Heart right ventricle (tissue), 16 donors: Measurements from ENCODE around the gene LRRC75B. TPM values are rescaled to one million over a fixed set of nuclear protein-coding genes. Genes with fewer than 3 reads are reported as not detected.

Source experiments
- ATAC-seq, 8 donors: fragments of 200-7000 bp; cut with Tn5 transposase; one replicate each; pipeline ENCODE4 v1.9.1; 2020; ENCODE audit warnings: mild to moderate bottlenecking in 8 of 8, moderate library complexity in 8 of 8, moderate number of reproducible peaks in 1 of 8
- DNase-seq, 2 donors: peaks; one replicate each; pipeline ENCODE4 v3.0.0-alpha.2; 2020
- H3K27ac ChIP-seq, 10 donors: fragments of 200-600 bp; sonication (generic) in 2 of 10; one replicate each; pipeline versions ENCODE4 v1.5.0 to v1.8.0; 2020 to 2022; ENCODE audit warnings: mild to moderate bottlenecking in 3 of 10
- H3K27me3 ChIP-seq, 7 donors: fragments of 200-600 bp; one replicate each; pipeline ENCODE4 v1.8.0; 2021 to 2022; ENCODE audit warnings: mild to moderate bottlenecking in 2 of 7
- H3K36me3 ChIP-seq, 9 donors: fragments of 200-600 bp; sonication (generic) in 1 of 9; one replicate each; pipeline versions ENCODE4 v1.5.0 to v1.8.0; 2020 to 2022; ENCODE audit warnings: mild to moderate bottlenecking in 2 of 9
- H3K4me1 ChIP-seq, 9 donors: fragments of 200-600 bp; sonication (generic) in 1 of 9; one replicate each; pipeline versions ENCODE4 v1.5.0 to v1.8.0; 2020 to 2022; ENCODE audit warnings: mild to moderate bottlenecking in 4 of 9
- H3K4me3 ChIP-seq, 10 donors: fragments of 200-600 bp; sonication (generic) in 2 of 10; one replicate each; pipeline versions ENCODE4 v1.5.0 to v1.8.0; 2020 to 2022; ENCODE audit warnings: mild to moderate bottlenecking in 7 of 10, moderate library complexity in 2 of 10
- H3K9me3 ChIP-seq, 11 donors: fragments of 200-600 bp in 10 of 11; sonication (generic) in 2 of 11; one replicate each; pipeline versions ENCODE4 v1.5.0 to v1.8.0; 2013 to 2022; ENCODE audit warnings: mild to moderate bottlenecking in 2 of 11, control low read depth in 1 of 11, moderate library complexity in 1 of 11
- CTCF ChIP-seq, 9 donors: fragments of 200-600 bp; sonication (generic) in 2 of 9; IDR thresholded peaks; one replicate each; pipeline versions ENCODE4 v1.5.0 to v1.8.0; 2021 to 2022; ENCODE audit warnings: antibody characterized with exemption in 9 of 9, mild to moderate bottlenecking in 5 of 9, moderate library complexity in 1 of 9
- WGBS, 2 donors: extraction: QIAGEN DNeasy Blood & Tissue Kit; methylation state at CpG; one replicate each; pipeline ENCODE4 v1.1.7; 2013; ENCODE audit warnings: inconsistent platforms in 1 of 2; 5-methylcytosine and 5-hydroxymethylcytosine counted together
- intact Hi-C, 10 donors: fragments of 100-400 bp; cut with DNase I; formaldehyde crosslinking; loops; one replicate each; pipeline versions ENCODE4 v1.11.1 to v1.14.2; 2022
- polyA plus RNA-seq, 2 donors: library from polyadenylated mRNA; stranded (reverse); fragments of 200-250 nt; gene quantifications; one replicate each; pipeline ENCODE4 v1.2.3, GENCODE V29; 2013
- total RNA-seq, 10 donors: library from RNA; stranded (reverse); fragmentation: NEBNext Ultra II Directional in 3 of 10; extraction: Animal tissue kit (Norgen Biotek cat#: 25700) in 3 of 10; gene quantifications; one replicate each; pipeline versions ENCODE4 v1.2.1 to v1.2.4, GENCODE V29; 2021 to 2023
- donor health status: Arrhythmogenic right ventricular cardiomyopathy.
- donor health status: ischemic (EF 13 %, LVEDD 7.1; RV severe dilation, severe dysfunction).
- donor health status: healthy with polysubstance abuse.
- donor health status: DM: no; HTN: yes; CAD: no.
- donor health status: DM: no; HTN: no; CAD: no.
- donor health status: ischemic (EF 25% LVEDD 6.9; RV normal size, moderate dysfunction).
- donor health status: ischemic (EF 25% LVEDD 5.7; RV mildly dilated, moderate dysfunction).
- donor health status: healthy.
- donor health status: DM: yes; HTN: yes; CAD: no.
- donor health status: Ischemic cardiomyopathy.
- donor health status: ischemic (EF 35%, LVEDD 5.7; RV mildly dilated, moderate dysfunction).
- donor health status: nonischemic (EF 11% LVEDD 7.7; RV severe dilation, severe dysfunction).
- donor health status: DM: yes; HTN: yes; CAD: no.
- donor health status: PGD.
- donor health status: ischemic (EF 29% LVEDD 5.4; RV normal size, mild dysfunction).
- donor health status: nonischemic (EF 23%, LVEDD 6.1; RV moderate dilation, normal function).

The LRRC75B gene
- total and polyA plus RNA-seq, 12 donors, result 2.0 to 12.4 (median 4.3) TPM

- peak in 1 of 8 donors; percentile 25 for ATAC-seq
- H3K36me3 ChIP-seq, result peaks cover 0 to 27% (median 0%) of the 10 kb centered on the region in 9 donors
- H3K4me3 ChIP-seq, result no peak overlapping the region
- no peak for DNase-seq
- H3K4me1 ChIP-seq, result peaks cover 0 to 19% (median 12%) of the 10 kb centered on the region in 9 donors
- intact Hi-C loops, result no loop called here
- WGBS, 2 donors, result 83 to 85% methylated on average over 12 of the region's 12 CpGs
- TF ChIP-seq CTCF (IDR thresholded peaks at IDR 0.05), result no peak
- H3K27me3 ChIP-seq, result no peaks in the 10 kb centered on the region
- H3K27ac ChIP-seq, result no peak overlapping the region
- no peaks in the 10 kb centered on the region for H3K9me3 ChIP-seq
Measured at GRCh38 chr22:24582056-24582814, 10.6 kb downstream of the LRRC75B start.

- Histone ChIP-seq H3K4me3 (no peak overlapping the region), H3K4me1 (peaks cover 0 to 19% (median 12%) of the 10 kb centered on the region in 9 donors), H3K27me3 (no peaks in the 10 kb centered on the region), H3K27ac (no peak overlapping the region), H3K9me3 (no peaks in the 10 kb centered on the region), H3K36me3 (peaks cover 0 to 25% (median 0%) of the 10 kb centered on the region in 9 donors)
- intact Hi-C loops, result no loop called here
- DNase-seq (no peak), ATAC-seq (no peak)
- TF ChIP-seq CTCF (IDR thresholded peaks at IDR 0.05), result no peak
- 88 to 100% methylated on average over 2 of the region's 2 CpGs for WGBS, 2 donors
Measured at GRCh38 chr22:24580276-24580675, 12.6 kb downstream of the LRRC75B start.

- Histone ChIP-seq H3K27me3 (no peaks in the 10 kb centered on the region), H3K9me3 (no peaks in the 10 kb centered on the region), H3K36me3 (peaks cover 0 to 35% (median 0%) of the 10 kb centered on the region in 9 donors), H3K4me1 (peaks cover 0 to 14% (median 12%) of the 10 kb centered on the region in 9 donors), H3K4me3 (no peak overlapping the region), H3K27ac (no peak overlapping the region)
- ATAC-seq (no peak), DNase-seq (no peak)
- TF ChIP-seq CTCF (IDR thresholded peaks at IDR 0.05), result no peak
- 84 to 97% methylated on average over 1 of the region's 1 CpG for WGBS, 2 donors
- intact Hi-C loops, result no loop called here
Measured at GRCh38 chr22:24579258-24579601, 13.6 kb downstream of the LRRC75B start.

GRCh38 chr22:24578355-24579257 lies 14.3 kb downstream of the LRRC75B start:
- Histone ChIP-seq H3K4me3 (no peak overlapping the region), H3K4me1 (peaks cover 0 to 8% (median 7%) of the 10 kb centered on the region in 9 donors), H3K27ac (no peak overlapping the region), H3K36me3 (peaks cover 0 to 41% (median 5%) of the 10 kb centered on the region in 9 donors), H3K9me3 (no peaks in the 10 kb centered on the region), H3K27me3 (no peaks in the 10 kb centered on the region)
- TF ChIP-seq CTCF (IDR thresholded peaks at IDR 0.05), result no peak
- DNase-seq (no peak), ATAC-seq (no peak)
- 83 to 88% methylated on average over 8 of the region's 8 CpGs for WGBS, 2 donors
- intact Hi-C loops, result no loop called here
